A549 (cell line): ENCODE measurements around the gene TNFRSF21. TPM values are rescaled to one million over a fixed set of nuclear protein-coding genes. Genes with fewer than 3 reads are reported as not detected.

ENCODE experiments used
- ATAC-seq, 2 experiments: fragments of 200-7000 bp in 1 of 2; fragments of >200 bp in 1 of 2; cut with Nextera tagmentation in 1 of 2; cut with Tn5 transposase in 1 of 2; 3 replicates each; pipeline versions ENCODE4 v1.8.0 to v1.9.1; 2018 to 2020; ENCODE audit warnings: mild to moderate bottlenecking in 1 of 2, moderate library complexity in 1 of 2
- CTCF ChIA-PET: fragments of 300-600 bp; sonication (Branson Sonifier 250); formaldehyde crosslinking; extraction: SDS; loops from one replicate; lab custom pipeline; 2021; ENCODE audit warnings: antibody characterized with exemption, inconsistent platforms; lab: Yijun Ruan, JAX
- POLR2A ChIA-PET: fragments of 350-600 bp; formaldehyde crosslinking; extraction: SDS; loops from one replicate; lab custom pipeline; 2021; ENCODE audit warnings: antibody characterized with exemption, inconsistent platforms; lab: Yijun Ruan, JAX
- DNase-seq, 2 experiments: peaks; one replicate each; pipeline versions ENCODE4 v3.0.0 to v3.0.0-alpha.2; 2011 to 2016; ENCODE audit warnings: low read depth in 1 of 2, low spot score in 1 of 2
- FAIRE-seq: peaks from 2 replicates; lab custom pipeline; 2011; peaks lifted over from hg19 to GRCh38; lab: Jason Lieb, UNC
- H3K27ac ChIP-seq, 2 experiments: fragments of >200 bp; sonication (Bioruptor Twin); formaldehyde crosslinking; 3 replicates each; pipeline ENCODE4 v1.5.1; 2016 to 2017
- H3K4me1 ChIP-seq: fragments of >200 bp; sonication (Bioruptor Twin); formaldehyde crosslinking; 3 replicates; pipeline ENCODE4 v1.6.1; 2016
- H3K4me2 ChIP-seq: fragments of >200 bp; sonication (Bioruptor Twin); formaldehyde crosslinking; 3 replicates; pipeline ENCODE4 v1.6.1; 2016
- H3K4me3 ChIP-seq: fragments of >200 bp; sonication (Bioruptor Twin); formaldehyde crosslinking; 3 replicates; pipeline ENCODE4 v1.5.1; 2016
- H3K9me3 ChIP-seq: fragments of >200 bp; sonication (Bioruptor Twin); formaldehyde crosslinking; 3 replicates; pipeline ENCODE4 v1.6.1; 2016
- BHLHE40 ChIP-seq: IDR thresholded peaks from 2 replicates; pipeline ENCODE4 v1.6.1; 2012; ENCODE audit warnings: low read depth, low read length, inconsistent platforms
- CEBPB ChIP-seq, 2 experiments: fragments of >200 bp in 1 of 2; sonication (Bioruptor Twin) in 1 of 2; formaldehyde crosslinking in 1 of 2; IDR thresholded peaks; 2 replicates each; pipeline ENCODE4 v1.6.1; 2012 to 2016
- CHD4 ChIP-seq: fragments of 200-600 bp; sonication (generic); IDR thresholded peaks from 2 replicates; pipeline ENCODE4 v1.6.1; 2016; ENCODE audit warnings: antibody characterized with exemption, mild to moderate bottlenecking, borderline replicate concordance
- CTCF ChIP-seq: fragments of >200 bp; sonication (Bioruptor Twin); formaldehyde crosslinking; IDR thresholded peaks from 3 replicates; pipeline ENCODE4 v1.5.1; 2016
- E2F6 ChIP-seq: IDR thresholded peaks from 2 replicates; pipeline ENCODE4 v1.6.1; 2012; ENCODE audit warnings: low read depth, borderline replicate concordance
- FOSB ChIP-seq: fragments of 250-450 bp; sonication (Bioruptor Pico); IDR thresholded peaks from 2 replicates; pipeline ENCODE4 v1.5.0; 2020; ENCODE audit warnings: mild to moderate bottlenecking, moderate library complexity
- HDAC2 ChIP-seq: fragments of 200-600 bp; sonication (generic); IDR thresholded peaks from 2 replicates; pipeline ENCODE4 v1.6.1; 2016
- HOXB13 ChIP-seq: fragments of 250-450 bp; sonication (Bioruptor Pico); IDR thresholded peaks from 2 replicates; pipeline ENCODE4 v1.5.0; 2020; ENCODE audit warnings: low read depth, mild to moderate bottlenecking, moderate library complexity
- JUN ChIP-seq, 2 experiments: fragments of >200 bp; sonication (Bioruptor Twin); formaldehyde crosslinking; IDR thresholded peaks; 2 replicates in 1 of 2; 3 replicates in 1 of 2; pipeline ENCODE4 v1.6.1; 2016 to 2017
- JUNB ChIP-seq: fragments of >200 bp; sonication (Bioruptor Twin); formaldehyde crosslinking; IDR thresholded peaks from 2 replicates; pipeline ENCODE4 v1.6.1; 2016
- MAX ChIP-seq: IDR thresholded peaks from 2 replicates; pipeline ENCODE4 v1.6.1; 2012
- NPAS2 ChIP-seq: fragments of 250-450 bp; sonication (Bioruptor Pico); IDR thresholded peaks from 2 replicates; pipeline ENCODE4 v1.8.0; 2022; ENCODE audit warnings: mild to moderate bottlenecking, moderate library complexity, borderline replicate concordance
- PBX3 ChIP-seq: IDR thresholded peaks from 2 replicates; pipeline ENCODE4 v1.6.1; 2012
- PHF8 ChIP-seq: fragments of 200-600 bp; sonication (generic); IDR thresholded peaks from 2 replicates; pipeline ENCODE4 v1.6.1; 2016; ENCODE audit warnings: low read depth, mild to moderate bottlenecking, antibody characterized with exemption, moderate library complexity, borderline replicate concordance
- RAD21 ChIP-seq, 2 experiments: fragments of >200 bp in 1 of 2; sonication (Bioruptor Twin) in 1 of 2; formaldehyde crosslinking in 1 of 2; IDR thresholded peaks in 1 of 2; conservative IDR thresholded peaks in 1 of 2; 2 replicates in 1 of 2; 3 replicates in 1 of 2; pipeline ENCODE4 v1.6.1; 2012 to 2018; ENCODE audit warnings: inconsistent platforms in 1 of 2
- REST ChIP-seq: fragments of 200-600 bp; sonication (generic); IDR thresholded peaks from 2 replicates; pipeline ENCODE4 v1.6.1; 2016; ENCODE audit warnings: antibody characterized with exemption, mild to moderate bottlenecking, moderate library complexity
- RNF2 ChIP-seq: fragments of 200-600 bp; sonication (generic); IDR thresholded peaks from 2 replicates; pipeline ENCODE4 v1.6.1; 2016; ENCODE audit warnings: low read depth, mild to moderate bottlenecking, antibody characterized with exemption, moderate library complexity, borderline replicate concordance
- TFCP2L1 ChIP-seq: fragments of 250-450 bp; sonication (Bioruptor Pico); IDR thresholded peaks from 2 replicates; pipeline ENCODE4 v1.5.0; 2021; ENCODE audit warnings: mild to moderate bottlenecking
- USF2 ChIP-seq: fragments of 450-650 bp; IDR thresholded peaks from 2 replicates; pipeline ENCODE4 v1.6.1; 2014; ENCODE audit warnings: antibody characterized with exemption
- ZNF302 ChIP-seq: fragments of 250-450 bp; sonication (Bioruptor Pico); IDR thresholded peaks from 2 replicates; pipeline ENCODE4 v1.9.0; 2021; ENCODE audit warnings: inconsistent platforms, mild to moderate bottlenecking, moderate library complexity
- WGBS: methylation state at CpG from one replicate; pipeline ENCODE4 v1.1.6; 2017; ENCODE audit errors: missing lambda C conversion rate; 5-methylcytosine and 5-hydroxymethylcytosine counted together
- polyA plus RNA-seq, 4 experiments: library from polyadenylated mRNA; depleted of rRNA in 3 of 4; stranded (reverse); fragments of >200 nt; fragmentation: RNase III in 1 of 4; extraction: RNeasy Plus Mini Kit Qiagen cat#74134 plus additional on column Dnase treatment in 1 of 4; gene quantifications; 2 replicates in 3 of 4; 3 replicates in 1 of 4; pipeline ENCODE4 v1.2.3, GENCODE V29; 2011 to 2017

TNFRSF21 gene
- polyA plus RNA-seq, 2 of the 4 experiments (the other 2 are of a cell fraction), result 14.1 to 15.6 TPM

GRCh38 chr6:47263268-47263667 lies 46.4 kb downstream of the TNFRSF21 start:
- 90% methylated on average over 4 of the region's 4 CpGs for WGBS
- POLR2A ChIA-PET, result no interaction called here
- FAIRE-seq, result no peak

GRCh38 chr6:47262231-47262630 lies 47.5 kb downstream of the TNFRSF21 start:
- Histone ChIP-seq H3K4me3 (no peak overlapping the region), H3K9me3 (no peaks in the 10 kb centered on the region)
- TF ChIP-seq PHF8 (no peak), FOSB (CRISPR knock-in tag) (no peak)
- TF ChIP-seq, all 56 proteins: peak for 0
- ATAC-seq (no peak), FAIRE-seq (no peak), DNase-seq (no peak)
- Histone ChIP-seq H3K4me1 (no peaks in the 10 kb centered on the region), H3K4me2 (no peak overlapping the region), H3K27ac (no peak overlapping the region)
- ChIA-PET CTCF (interaction anchor here (1.0 to 1.4 kb wide), 2 partner anchors 10 to 36 kb away, joined by 3 to 5 read pairs; no protein-coding TSS in a partner anchor), POLR2A (no interaction called here)
- WGBS, result 78% methylated on average over 1 of the region's 1 CpG

More at GRCh38 chr6:47263268-47263667, 46.4 kb downstream of the TNFRSF21 start:
- no peak overlapping the region for H3K4me2 ChIP-seq
- no peak for ATAC-seq
- H3K4me3 ChIP-seq, result no peak overlapping the region
- H3K4me1 ChIP-seq, result no peaks in the 10 kb centered on the region; the same call in 2 of the 3 replicates
- TF ChIP-seq CTCF, result no peak
- TF ChIP-seq E2F6, result no peak
- no peak for TF ChIP-seq USF2
- TF ChIP-seq ZNF302, result no peak
- TF ChIP-seq NPAS2 (CRISPR knock-in tag), result no peak
- TF ChIP-seq CHD4, result no peak
- no peak for TF ChIP-seq MAX
- TF ChIP-seq BHLHE40, result no peak
- no peak for TF ChIP-seq PBX3
- TF ChIP-seq HDAC2, result no peak
- TF ChIP-seq RAD21 (conservative IDR thresholded peaks at IDR 0.05 in 1 of 2, IDR thresholded peaks at IDR 0.05 in 1 of 2), result no peak
- TF ChIP-seq, all 56 proteins: peak for 0
- DNase-seq, result no peak
- CTCF ChIA-PET, result no interaction called here
- Histone ChIP-seq H3K9me3 (no peaks in the 10 kb centered on the region), H3K27ac (no peak overlapping the region)

- WGBS, result 95% methylated on average over 1 of the region's 1 CpG
- Histone ChIP-seq H3K4me1 (no peaks in the 10 kb centered on the region), H3K4me3 (no peak overlapping the region), H3K4me2 (no peak overlapping the region), H3K9me3 (no peaks in the 10 kb centered on the region), H3K27ac (no peak overlapping the region)
- TF ChIP-seq JUN (IDR thresholded peaks at IDR 0.05), result no peak
- no peak for TF ChIP-seq CEBPB (IDR thresholded peaks at IDR 0.05)
- TF ChIP-seq RNF2, result no peak
- TF ChIP-seq HOXB13 (CRISPR knock-in tag), result no peak
- TF ChIP-seq REST, result no peak
- no peak for TF ChIP-seq TFCP2L1 (CRISPR knock-in tag)
- TF ChIP-seq JUNB, result no peak
- no peak for TF ChIP-seq CHD4
- TF ChIP-seq PHF8, result no peak
- ChIA-PET POLR2A (no interaction called here), CTCF (no interaction called here)
- DNase-seq (no peak), FAIRE-seq (no peak), ATAC-seq (no peak)
Measured at GRCh38 chr6:47261191-47261590, 48.5 kb downstream of the TNFRSF21 start.
